ENCODE results near the gene PURA.
"Not testable (repeated sequence)": the region's sequence is repeated elsewhere in the genome, so short reads cannot be mapped to it uniquely, and the experiment has no call there.

PURA gene

GRCh38 chr5:140141241-140141640 lies 27.3 kb downstream of the PURA start:
- DNase-seq = no peak

DNA sequence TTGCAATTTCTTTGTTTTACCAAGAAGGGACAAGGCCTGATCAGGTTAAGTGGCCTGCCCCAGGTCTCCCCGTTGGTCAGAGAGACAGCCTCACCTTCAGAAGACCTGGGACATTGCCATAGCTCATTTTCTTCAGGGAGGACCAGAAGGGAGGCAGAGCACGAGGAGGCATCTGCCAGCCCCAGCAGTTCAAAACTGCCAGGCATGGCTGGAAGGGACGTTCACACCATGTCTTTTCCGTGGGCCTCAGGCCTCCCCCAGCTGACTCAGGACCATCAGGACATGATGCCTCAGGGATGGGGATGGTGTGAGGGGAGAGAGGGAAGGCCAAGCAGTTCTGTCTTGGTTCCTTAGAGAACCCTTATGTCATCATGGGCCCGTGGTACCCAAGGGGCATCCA lies 28.3 kb downstream of the PURA start:
- DNase-seq = no peak

DNA sequence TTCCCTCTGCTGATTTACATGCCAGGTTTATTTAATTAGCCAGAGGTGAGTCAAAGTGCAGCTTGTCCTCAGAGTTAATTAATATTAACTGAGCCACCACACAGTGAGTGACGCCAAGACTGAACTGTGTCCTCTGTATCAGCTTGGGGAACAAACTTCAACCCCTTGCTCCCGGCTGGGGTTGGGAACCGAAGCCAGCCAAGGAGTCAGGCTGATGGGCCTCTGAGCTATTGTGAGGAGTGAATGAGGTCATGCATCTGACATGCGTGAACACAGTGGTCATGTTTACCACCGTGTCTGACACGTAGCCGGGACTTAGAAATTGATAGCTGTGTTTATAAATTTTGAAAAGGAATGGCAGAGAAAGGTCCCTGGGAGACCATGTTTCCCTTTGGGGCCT lies 28.9 kb downstream of the PURA start:
- no peak for DNase-seq

- no peak for DNase-seq
These were observed 29.8 kb downstream of the PURA start for GRCh38 chr5:140143521-140144258.

DNA sequence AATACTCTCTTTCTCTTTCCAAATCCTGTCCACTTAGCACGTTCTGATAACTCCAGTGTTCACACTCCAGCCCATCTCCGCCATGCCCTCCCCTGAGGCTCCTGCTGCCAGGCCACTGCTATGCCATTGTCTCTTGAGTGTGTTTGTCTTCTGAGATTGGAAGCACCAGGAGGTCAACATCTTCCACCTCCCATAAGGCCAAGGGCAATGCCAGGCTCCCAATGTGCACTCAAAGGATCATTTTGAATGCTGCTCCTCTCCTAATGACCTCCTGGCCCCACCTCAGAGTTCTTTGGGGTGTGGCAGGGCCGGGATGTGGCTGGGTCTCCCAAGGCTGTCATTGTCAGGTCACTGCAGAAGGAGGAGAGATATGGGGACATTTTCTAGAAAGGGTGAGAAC lies 31.3 kb downstream of the PURA start:
- no peak for DNase-seq

DNA sequence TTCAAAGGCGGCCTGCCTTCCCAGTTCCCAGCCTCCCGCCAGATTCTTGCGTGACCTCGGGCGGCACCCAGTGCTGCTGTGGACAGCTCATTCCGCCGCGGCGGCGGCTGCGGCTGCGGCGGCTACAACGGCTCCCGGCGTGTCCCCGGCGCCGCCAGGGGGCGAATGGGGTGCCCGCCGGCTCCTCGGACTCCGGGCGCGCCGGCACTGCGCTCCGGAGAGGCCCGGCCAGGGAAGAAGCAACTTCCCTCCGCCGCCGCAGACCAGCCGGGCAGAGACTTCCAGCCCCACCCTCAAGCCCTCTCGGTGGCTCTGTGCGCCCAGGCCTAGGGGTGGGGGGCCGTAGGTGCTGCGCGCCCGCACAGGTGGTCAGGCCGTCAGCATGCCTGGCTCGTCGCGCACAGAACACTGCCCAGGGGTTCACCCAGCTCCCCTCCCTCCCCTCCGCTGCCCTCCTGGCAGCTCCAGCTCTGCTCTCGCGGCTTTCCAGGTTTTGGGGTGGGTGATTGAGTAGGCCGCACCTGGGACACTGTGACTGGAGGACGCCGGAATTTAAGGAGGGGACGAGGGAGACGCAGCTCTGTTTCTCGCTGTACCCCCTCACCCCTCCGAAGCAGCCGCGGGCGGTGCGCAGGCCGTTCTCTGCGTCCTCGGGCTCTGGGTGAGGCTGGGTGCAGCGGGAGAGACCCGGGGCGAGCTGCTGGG lies 32.1 kb downstream of the PURA start:
- no peak for DNase-seq

DNA sequence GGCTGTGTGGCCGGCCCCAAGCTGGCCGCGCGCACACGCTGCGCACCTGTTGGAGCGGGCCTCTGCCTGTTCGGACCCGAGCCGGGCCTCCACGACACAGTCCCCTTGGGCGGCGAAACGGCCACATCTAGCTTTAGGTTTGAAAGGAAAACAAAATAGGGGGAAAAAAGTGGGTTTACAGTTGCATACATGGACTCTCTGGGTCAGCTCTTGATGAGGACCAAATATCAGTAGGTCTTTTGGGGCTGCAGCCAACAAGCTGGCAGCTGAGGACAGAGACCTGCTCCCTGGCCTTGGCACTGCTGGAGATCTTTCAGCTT lies 32.6 kb downstream of the PURA start:
- DNase-seq = no peak

DNA sequence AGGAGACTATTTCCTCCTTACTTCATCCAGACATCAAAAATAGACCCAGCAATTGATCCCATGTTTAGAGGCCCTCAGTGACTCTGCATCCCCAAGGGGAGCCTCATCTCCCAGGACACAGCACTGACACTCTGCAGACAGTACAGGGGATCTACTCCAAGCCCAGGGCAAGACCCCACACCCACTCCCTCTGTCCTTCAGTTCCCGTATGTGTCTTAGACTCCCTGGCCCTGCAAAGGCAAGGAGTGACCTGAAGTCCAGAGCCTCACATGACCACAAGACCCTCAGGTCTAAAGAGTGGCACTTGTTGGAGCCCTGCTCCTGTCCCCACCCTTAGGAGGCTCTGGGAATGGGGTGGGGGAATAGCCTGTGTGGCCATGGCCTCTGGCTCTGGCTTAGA lies 33.6 kb downstream of the PURA start:
- no peak for DNase-seq

GRCh38 chr5:140148508-140148907 lies 34.6 kb downstream of the PURA start:
- DNase-seq = no peak

GRCh38 chr5:140150201-140150600 lies 36.3 kb downstream of the PURA start:
- DNase-seq = no peak

- no peak for DNase-seq
These were observed 37.5 kb downstream of the PURA start for GRCh38 chr5:140151144-140152021.

- DNase-seq = no peak
These were observed 38.4 kb downstream of the PURA start for GRCh38 chr5:140152022-140152999.

DNA sequence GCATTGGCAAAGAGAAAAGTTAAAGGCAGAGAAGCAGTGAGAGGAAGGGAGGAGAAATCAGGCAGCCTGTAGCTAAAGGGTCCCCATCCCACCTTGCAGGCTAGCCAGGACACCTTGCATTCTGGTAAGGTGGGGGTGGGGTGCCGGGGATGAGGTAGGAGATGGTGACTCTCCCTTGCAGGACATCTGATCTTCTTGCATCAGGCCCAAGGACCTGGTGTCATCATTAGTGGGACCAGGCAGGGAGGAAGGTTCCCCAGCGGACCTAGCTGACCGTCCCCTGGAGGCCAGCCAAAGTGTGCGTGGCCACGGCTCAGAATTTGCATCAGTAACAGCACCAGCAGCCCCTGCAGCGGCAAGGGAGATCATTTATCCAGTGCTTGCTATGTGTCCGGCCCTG lies 39.3 kb downstream of the PURA start:
- DNase-seq = no peak

GRCh38 chr5:140153905-140154304 lies 40.0 kb downstream of the PURA start:
- DNase-seq = no peak

DNA sequence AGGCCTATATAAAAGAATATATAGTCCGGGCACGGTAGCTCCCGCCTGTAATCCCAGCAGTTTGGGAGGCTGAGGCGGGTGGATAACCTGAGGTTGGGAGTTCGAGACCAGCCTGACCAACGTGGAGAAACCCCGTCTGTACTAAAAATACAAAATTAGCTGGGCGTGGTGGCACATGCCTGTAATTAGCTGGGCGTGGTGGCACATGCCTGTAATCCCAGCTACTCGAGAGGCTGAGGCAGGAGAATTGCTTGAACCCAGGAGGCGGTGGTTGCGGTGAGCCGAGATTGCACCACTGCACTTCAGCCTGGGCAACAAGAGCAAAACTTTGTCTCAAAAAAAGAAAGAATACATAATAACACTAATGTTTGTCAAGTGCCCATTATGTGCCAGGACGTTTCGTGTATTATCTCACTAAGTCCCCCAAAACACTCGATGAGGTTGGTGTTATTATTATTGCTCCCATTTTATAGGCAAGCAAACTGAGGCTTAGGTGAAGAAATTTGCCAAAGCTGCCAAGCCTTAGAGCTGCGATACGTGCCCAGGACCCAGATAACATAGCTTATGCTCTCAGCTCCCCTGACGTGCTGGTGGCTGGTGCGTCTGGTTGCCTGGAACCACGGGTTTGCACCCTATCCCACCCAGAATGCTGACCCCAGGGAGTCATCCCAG lies 40.9 kb downstream of the PURA start:
- not testable (repeated sequence) for DNase-seq

DNA sequence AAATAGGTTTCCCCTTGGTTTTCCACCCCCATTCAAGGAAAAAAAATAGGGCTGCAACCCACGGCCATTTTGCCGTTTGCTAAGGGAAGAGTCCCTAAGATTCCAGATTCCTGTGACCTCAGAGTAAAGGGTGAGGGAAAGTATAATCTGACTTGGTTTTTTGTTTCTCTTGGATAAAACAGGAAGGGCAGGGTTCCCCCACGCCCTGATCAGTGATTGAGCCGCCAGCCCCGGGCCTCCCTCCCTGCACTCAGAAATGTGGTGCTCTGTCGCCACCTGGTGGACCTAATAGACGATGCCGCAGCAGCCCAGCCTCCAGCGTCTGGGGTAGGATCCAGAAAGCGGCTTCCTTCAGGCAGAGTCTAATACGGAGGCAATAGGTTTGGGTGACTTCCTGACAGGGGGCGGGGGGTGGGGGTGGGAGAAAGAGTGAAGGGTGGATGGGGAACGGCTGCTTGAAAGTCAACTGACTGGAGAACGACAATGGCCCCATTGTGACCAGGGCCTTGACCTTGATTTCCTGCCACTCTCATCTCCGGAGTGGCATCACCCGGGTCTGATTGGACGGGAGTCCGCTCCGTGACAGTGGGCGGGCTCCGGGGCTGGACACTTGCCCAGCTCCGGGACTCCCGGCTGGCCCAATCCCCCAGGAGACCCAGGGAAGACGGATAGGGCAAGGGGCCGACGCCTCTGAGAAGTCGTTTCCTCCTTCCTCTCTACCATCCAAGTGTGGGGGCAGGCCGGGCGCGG lies 43.3 kb downstream of the PURA start:
- DNase-seq = peak; percentile 70 to 85

GRCh38 chr5:140159014-140159927 lies 45.4 kb downstream of the PURA start:
- DNase-seq = no peak

DNA sequence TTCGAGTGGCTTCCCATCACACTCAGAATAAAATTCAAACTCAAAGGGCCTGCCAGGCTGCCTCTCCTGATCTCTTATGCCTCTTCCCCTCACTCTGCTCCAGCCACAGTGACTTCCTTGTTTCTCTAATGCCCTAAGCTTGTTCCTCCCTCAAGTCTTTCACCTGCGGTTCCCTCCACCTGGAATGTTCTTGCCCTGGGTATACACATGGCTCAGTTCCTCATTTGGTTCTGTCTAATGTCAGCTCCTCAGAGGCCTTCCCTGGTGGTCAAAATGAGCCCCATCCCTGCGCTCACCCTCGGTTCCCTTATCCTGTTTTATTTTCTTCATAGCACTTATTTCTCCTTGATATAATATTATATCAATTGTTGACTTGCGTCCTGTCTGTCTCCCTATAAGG lies 48.4 kb downstream of the PURA start:
- DNase-seq = no peak

DNA sequence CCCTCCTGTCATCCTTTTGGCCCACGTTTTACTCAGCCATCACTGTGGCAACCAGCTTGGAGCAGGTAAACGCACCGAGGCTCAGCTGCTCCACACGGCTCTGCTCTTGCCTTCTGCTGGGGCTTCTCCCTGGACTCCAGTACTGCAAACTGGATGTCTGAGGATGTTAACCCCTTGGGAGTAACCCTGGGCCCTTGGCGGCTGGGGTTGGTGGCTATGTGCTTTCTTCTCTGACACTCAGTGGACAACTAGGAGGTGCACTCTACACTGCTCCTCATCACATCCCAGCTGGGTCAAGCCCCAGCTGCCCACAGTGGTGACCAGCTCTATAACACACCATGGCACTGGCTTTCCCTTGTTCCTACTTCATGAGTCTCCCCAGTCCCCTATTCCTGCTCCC lies 48.9 kb downstream of the PURA start:
- DNase-seq = no peak

Data from NCI-H446 (cell line).